Measurements from ENCODE around the gene SULF2.

Gene SULF2

GRCh38 chr20:47629907-47630306 lies 155.4 kb downstream of the SULF2 start:
- no peak for ATAC-seq
- TF ChIP-seq ZFP3 (CRISPR knock-in tag; IDR thresholded peaks at IDR 0.05), result no peak
- no peak for TF ChIP-seq ZNF565 (CRISPR knock-in tag; conservative IDR thresholded peaks at IDR 0.05; ENCODE audit: low read depth)
- no peak for TF ChIP-seq GLIS3 (CRISPR knock-in tag; IDR thresholded peaks at IDR 0.05)
- TF ChIP-seq TSHZ2 (CRISPR knock-in tag; IDR thresholded peaks at IDR 0.05), result peak; percentile 46; the same call in 1 of the 2 replicates
- no peak for TF ChIP-seq ARNTL (CRISPR knock-in tag; IDR thresholded peaks at IDR 0.05; ENCODE audit: borderline replicate concordance, low read depth)
- TF ChIP-seq PPARA (CRISPR knock-in tag; IDR thresholded peaks at IDR 0.05; ENCODE audit: borderline replicate concordance), result no peak
- peak; percentile 84 for TF ChIP-seq TCF4 (CRISPR knock-in tag; IDR thresholded peaks at IDR 0.05; ENCODE audit: borderline replicate concordance)
- TF ChIP-seq CSDC2 (CRISPR knock-in tag; IDR thresholded peaks at IDR 0.05), result no peak
- no peak for TF ChIP-seq ZFP30 (CRISPR knock-in tag; IDR thresholded peaks at IDR 0.05)

GRCh38 chr20:47627540-47627939 lies 157.7 kb downstream of the SULF2 start:
- ATAC-seq, result no peak
- TF ChIP-seq ISL1 (CRISPR knock-in tag; IDR thresholded peaks at IDR 0.05), result no peak
- TF ChIP-seq BACH2 (CRISPR knock-in tag; IDR thresholded peaks at IDR 0.05; ENCODE audit: borderline replicate concordance), result no peak
- TF ChIP-seq ZNF565 (CRISPR knock-in tag; conservative IDR thresholded peaks at IDR 0.05; ENCODE audit: low read depth), result no peak
- TF ChIP-seq CSRNP3 (CRISPR knock-in tag; IDR thresholded peaks at IDR 0.05), result no peak
- TF ChIP-seq PPARA (CRISPR knock-in tag; IDR thresholded peaks at IDR 0.05; ENCODE audit: borderline replicate concordance), result no peak
- TF ChIP-seq PATZ1 (CRISPR knock-in tag; IDR thresholded peaks at IDR 0.05; ENCODE audit: borderline replicate concordance), result no peak
- no peak for TF ChIP-seq CSDC2 (CRISPR knock-in tag; IDR thresholded peaks at IDR 0.05)
- TF ChIP-seq POU6F1 (CRISPR knock-in tag; IDR thresholded peaks at IDR 0.05; ENCODE audit: borderline replicate concordance, low read depth), result no peak
- no peak for TF ChIP-seq TCF4 (CRISPR knock-in tag; IDR thresholded peaks at IDR 0.05; ENCODE audit: borderline replicate concordance)
- no peak for TF ChIP-seq TOX (CRISPR knock-in tag; IDR thresholded peaks at IDR 0.05; ENCODE audit: borderline replicate concordance)
- TF ChIP-seq ESRRG (CRISPR knock-in tag; IDR thresholded peaks at IDR 0.05), result no peak
- TF ChIP-seq RARB (CRISPR knock-in tag; IDR thresholded peaks at IDR 0.05), result no peak
- TF ChIP-seq ZFP3 (CRISPR knock-in tag; IDR thresholded peaks at IDR 0.05), result no peak
- no peak for TF ChIP-seq ZFP30 (CRISPR knock-in tag; IDR thresholded peaks at IDR 0.05)
- no peak for TF ChIP-seq CREB5 (CRISPR knock-in tag; IDR thresholded peaks at IDR 0.05; ENCODE audit: low read depth)

- ATAC-seq, result no peak
- TF ChIP-seq TOX (CRISPR knock-in tag; IDR thresholded peaks at IDR 0.05; ENCODE audit: borderline replicate concordance) (no peak), ARNTL (CRISPR knock-in tag; IDR thresholded peaks at IDR 0.05; ENCODE audit: borderline replicate concordance, low read depth) (no peak)
Observed at GRCh38 chr20:47623206-47623605, 162.1 kb downstream of the SULF2 start.

GRCh38 chr20:47622118-47622665 lies 163.1 kb downstream of the SULF2 start:
- ATAC-seq, result no peak
- TF ChIP-seq TSHZ2 (CRISPR knock-in tag; IDR thresholded peaks at IDR 0.05), result no peak
